Left lung (tissue), 10 donors: ENCODE measurements around the gene RAP1GAP2. TPM values are rescaled to one million over a fixed set of nuclear protein-coding genes. Genes with fewer than 3 reads are reported as not detected.

Experiments
- ATAC-seq: fragments of 200-7000 bp; cut with Tn5 transposase; one replicate; pipeline ENCODE4 v1.9.1; 2020; ENCODE audit warnings: moderate library complexity
- DNase-seq, 4 donors: peaks; one replicate each; pipeline ENCODE4 v3.0.0-alpha.2; 2013 to 2020
- H3K27ac ChIP-seq, 2 donors: fragments of 200-600 bp; sonication (generic) in 1 of 2; one replicate each; pipeline versions ENCODE4 v1.5.0 to v1.8.0; 2020 to 2021
- H3K27me3 ChIP-seq, 2 donors: fragments of 200-600 bp; sonication (generic) in 1 of 2; one replicate each; pipeline versions ENCODE4 v1.5.0 to v1.8.0; 2020 to 2021
- H3K36me3 ChIP-seq, 2 donors: fragments of 200-600 bp; sonication (generic) in 1 of 2; one replicate each; pipeline versions ENCODE4 v1.5.0 to v1.8.0; 2020 to 2021
- H3K4me1 ChIP-seq, 2 donors: fragments of 200-600 bp; one replicate each; pipeline ENCODE4 v1.8.0; 2021
- H3K4me3 ChIP-seq, 2 donors: fragments of 200-600 bp; sonication (generic) in 1 of 2; one replicate each; pipeline versions ENCODE4 v1.5.0 to v1.8.0; 2020 to 2021; ENCODE audit warnings: mild to moderate bottlenecking in 1 of 2
- H3K9me3 ChIP-seq, 2 donors: fragments of 200-600 bp; sonication (generic) in 1 of 2; one replicate each; pipeline versions ENCODE4 v1.5.0 to v1.8.0; 2020 to 2021
- CTCF ChIP-seq, 2 donors: fragments of 200-600 bp; sonication (generic) in 1 of 2; IDR thresholded peaks; one replicate each; pipeline versions ENCODE4 v1.5.0 to v1.8.0; 2021; ENCODE audit warnings: antibody characterized with exemption in 2 of 2
- intact Hi-C, 2 donors: fragments of 100-400 bp; cut with DNase I; formaldehyde crosslinking; loops; one replicate each; pipeline versions ENCODE4 v1.11.2 to v1.14.2; 2022
- polyA plus RNA-seq, 6 donors: library from polyadenylated mRNA; unstranded; fragments of 120-200 nt; gene quantifications; one replicate each; pipeline ENCODE4 v1.2.1, GENCODE V29; 2013; ENCODE audit not compliant: insufficient read length in 6 of 6
- total RNA-seq, 2 donors: library from RNA; stranded (reverse); fragmentation: NEBNext Ultra II Directional; extraction: Animal tissue kit (Norgen Biotek cat#: 25700); gene quantifications; one replicate each; pipeline ENCODE4 v1.2.1, GENCODE V29; 2021
- donor health status: DM: no; HTN: yes; CAD: no.
- donor health status: DM: no; HTN: no; CAD: no.

Gene RAP1GAP2
- total and polyA plus RNA-seq, 8 donors, result 8.0 to 14.5 (median 9.7) TPM

DNA sequence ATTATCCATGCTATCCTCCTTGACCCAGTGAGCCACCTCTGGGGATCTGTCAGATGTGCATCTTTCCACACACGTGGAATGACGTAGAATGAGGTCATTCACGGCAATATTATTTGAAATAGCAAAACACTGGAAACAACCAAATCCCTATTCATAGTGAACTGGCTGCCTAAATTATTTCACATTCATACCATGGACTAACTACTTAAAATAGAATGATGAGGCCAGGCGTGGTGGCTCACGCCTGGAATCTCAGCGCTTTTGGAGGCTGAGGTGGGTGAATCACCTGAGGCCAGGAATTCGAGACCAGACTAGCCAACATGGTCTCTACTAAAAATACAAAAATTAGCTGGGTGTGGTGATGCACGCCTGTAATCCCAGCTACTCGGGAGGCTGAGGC, 75.5 kb downstream of the RAP1GAP2 start:
- intact Hi-C loops, result no loop called here
- TF ChIP-seq CTCF (IDR thresholded peaks at IDR 0.05), result no peak
- Histone ChIP-seq H3K4me1 (no peaks in the 10 kb centered on the region), H3K27me3 (peaks cover 0 to 27% of the 10 kb centered on the region in 2 donors), H3K4me3 (no peak overlapping the region), H3K9me3 (no peaks in the 10 kb centered on the region), H3K27ac (no peak overlapping the region), H3K36me3 (no peaks in the 10 kb centered on the region)
- ATAC-seq, result no peak
- no peak for DNase-seq

DNA sequence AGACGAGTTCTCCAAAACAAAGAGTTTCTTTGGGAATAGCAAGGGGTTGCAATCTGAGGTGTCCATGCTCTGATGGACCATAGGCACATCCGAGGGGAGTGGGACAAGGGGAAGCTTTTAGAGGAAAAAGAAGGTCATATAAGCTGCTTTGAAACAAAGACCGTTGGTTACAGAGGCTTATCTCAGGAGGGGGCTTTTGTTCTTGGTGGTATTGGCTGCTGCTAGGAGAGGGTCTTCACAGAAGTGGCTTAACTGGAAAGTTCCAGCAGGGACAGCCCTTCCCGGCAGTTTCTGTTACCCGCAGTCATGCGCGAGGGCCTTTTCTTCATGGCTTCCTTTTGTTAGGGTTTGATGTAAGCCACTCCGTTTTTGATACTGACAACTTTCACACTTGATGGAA, 76.0 kb downstream of the RAP1GAP2 start:
- Histone ChIP-seq H3K9me3 (no peaks in the 10 kb centered on the region), H3K4me3 (no peak overlapping the region), H3K27me3 (peaks cover 0 to 27% of the 10 kb centered on the region in 2 donors), H3K27ac (no peak overlapping the region), H3K4me1 (no peaks in the 10 kb centered on the region), H3K36me3 (no peaks in the 10 kb centered on the region)
- intact Hi-C loops, result no loop called here
- no peak for TF ChIP-seq CTCF (IDR thresholded peaks at IDR 0.05)
- no peak for DNase-seq
- ATAC-seq, result no peak

DNA sequence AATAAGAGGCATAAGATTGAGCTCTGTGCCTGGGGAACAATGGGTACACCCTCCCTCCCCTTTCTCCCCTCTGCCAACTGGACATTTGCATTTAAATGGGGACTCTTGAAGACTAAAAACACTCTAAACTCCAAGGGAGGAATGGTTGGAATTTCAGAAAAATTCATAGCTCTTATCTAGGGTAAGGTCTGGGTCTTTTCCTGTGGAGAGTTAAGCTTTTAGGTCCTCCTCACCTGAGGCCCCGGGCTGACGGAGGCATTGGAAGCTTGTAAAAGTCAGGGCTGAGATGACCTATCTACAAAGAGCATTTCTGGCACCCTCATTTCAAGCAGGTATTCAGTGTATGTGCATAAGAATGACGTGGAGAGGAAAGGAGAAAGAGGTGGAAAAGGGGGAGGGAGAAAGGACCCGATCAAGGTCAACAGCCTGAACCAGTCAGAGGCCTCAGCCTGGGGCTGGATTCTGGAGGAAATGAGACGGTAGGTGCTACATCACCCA, 78.0 kb downstream of the RAP1GAP2 start:
- DNase-seq (peak in 1 of 4 donors; percentile 65), ATAC-seq (peak; percentile 71)
- H3K4me3 ChIP-seq, result no peak overlapping the region
- H3K27me3 ChIP-seq, result peaks cover 0 to 27% of the 10 kb centered on the region in 2 donors
- H3K36me3 ChIP-seq, result no peaks in the 10 kb centered on the region
- intact Hi-C loops, result no loop called here
- TF ChIP-seq CTCF (IDR thresholded peaks at IDR 0.05), result no peak
- H3K4me1 ChIP-seq, result no peaks in the 10 kb centered on the region
- H3K27ac ChIP-seq, result no peak overlapping the region
- H3K9me3 ChIP-seq, result no peaks in the 10 kb centered on the region

DNA sequence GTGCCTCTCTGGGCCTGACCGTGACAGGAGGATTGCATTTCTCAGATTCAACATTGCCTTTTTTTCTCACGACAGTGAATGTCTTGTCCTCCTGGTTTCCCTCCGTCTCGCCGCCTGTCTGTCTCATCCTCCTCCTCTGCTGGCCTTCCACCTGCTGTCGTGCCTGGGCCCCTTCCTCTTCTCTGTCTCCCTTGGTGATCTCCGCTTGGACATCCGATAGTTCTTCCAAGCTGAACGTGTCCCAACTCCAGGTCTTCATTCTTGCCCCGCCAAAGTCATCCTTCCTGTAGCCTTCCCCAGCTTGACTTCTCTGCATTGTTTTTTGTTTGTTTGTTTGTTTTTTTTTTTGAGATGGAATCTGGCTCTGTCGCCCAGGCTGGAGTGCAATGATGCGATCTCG, 79.4 kb downstream of the RAP1GAP2 start:
- Histone ChIP-seq H3K9me3 (no peaks in the 10 kb centered on the region), H3K36me3 (no peaks in the 10 kb centered on the region), H3K27ac (no peak overlapping the region), H3K4me3 (no peak overlapping the region), H3K4me1 (no peaks in the 10 kb centered on the region), H3K27me3 (peaks cover 0 to 27% of the 10 kb centered on the region in 2 donors)
- DNase-seq (no peak), ATAC-seq (no peak)
- intact Hi-C loops, result no loop called here
- TF ChIP-seq CTCF (IDR thresholded peaks at IDR 0.05), result no peak

GRCh38 chr17:2876467-2876866, 80.2 kb downstream of the RAP1GAP2 start:
- no peak overlapping the region for H3K27ac ChIP-seq
- no peak overlapping the region for H3K4me3 ChIP-seq
- peaks cover 0 to 20% of the 10 kb centered on the region in 2 donors for H3K27me3 ChIP-seq
- no peaks in the 10 kb centered on the region for H3K9me3 ChIP-seq
- H3K4me1 ChIP-seq, result no peaks in the 10 kb centered on the region
- intact Hi-C loops, result no loop called here
- ATAC-seq, result no peak
- no peaks in the 10 kb centered on the region for H3K36me3 ChIP-seq
- DNase-seq, result no peak
- no peak for TF ChIP-seq CTCF (IDR thresholded peaks at IDR 0.05)
